NCI-H146 treated with DMSO at 0.1 percent for 48 hours (cell line): Measurements from ENCODE around the gene ADTRP.

Experiments
- DNase-seq: peaks from one replicate; lab custom pipeline; 2025; ENCODE audit not compliant: unreplicated experiment; lab: John Stamatoyannopoulos, UW

The ADTRP gene

GRCh38 chr6:11758878-11759277, 19.7 kb downstream of the ADTRP start:
- DNase-seq = no peak

- DNase-seq = no peak
Measured at GRCh38 chr6:11756726-11757125, 21.9 kb downstream of the ADTRP start.

- DNase-seq = no peak
Measured at GRCh38 chr6:11756292-11756691, 22.3 kb downstream of the ADTRP start.

- no peak for DNase-seq
Measured at GRCh38 chr6:11755725-11756124, 22.9 kb downstream of the ADTRP start.

- DNase-seq = no peak
Measured at GRCh38 chr6:11754625-11755271, 23.9 kb downstream of the ADTRP start.

GRCh38 chr6:11753798-11754197, 24.8 kb downstream of the ADTRP start:
- no peak for DNase-seq

- DNase-seq = no peak
Measured at GRCh38 chr6:11752360-11752759, 26.2 kb downstream of the ADTRP start.

GRCh38 chr6:11750682-11751081, 27.9 kb downstream of the ADTRP start:
- DNase-seq = no peak

- no peak for DNase-seq
Measured at GRCh38 chr6:11748591-11749210, 29.9 kb downstream of the ADTRP start.

- DNase-seq = no peak
Measured at GRCh38 chr6:11747021-11747420, 31.6 kb downstream of the ADTRP start.

GRCh38 chr6:11744753-11745152, 33.9 kb downstream of the ADTRP start:
- DNase-seq = no peak

GRCh38 chr6:11744101-11744500, 34.5 kb downstream of the ADTRP start:
- DNase-seq = no peak

- DNase-seq = no peak
Measured at GRCh38 chr6:11740875-11741274, 37.7 kb downstream of the ADTRP start.

- DNase-seq = no peak
Measured at GRCh38 chr6:11738661-11739375, 39.8 kb downstream of the ADTRP start.

GRCh38 chr6:11738234-11738633, 40.4 kb downstream of the ADTRP start:
- DNase-seq = no peak

GRCh38 chr6:11736601-11737000, 42.0 kb downstream of the ADTRP start:
- no peak for DNase-seq

GRCh38 chr6:11734861-11735613, 43.6 kb downstream of the ADTRP start:
- DNase-seq = no peak

- no peak for DNase-seq
Measured at GRCh38 chr6:11732036-11732631, 46.5 kb downstream of the ADTRP start.

- DNase-seq = no peak
Measured at GRCh38 chr6:11731423-11731822, 47.2 kb downstream of the ADTRP start.

- no peak for DNase-seq
Measured at GRCh38 chr6:11730641-11731040, 48.0 kb downstream of the ADTRP start.

- DNase-seq = no peak
Measured at GRCh38 chr6:11729076-11729475, 49.5 kb downstream of the ADTRP start.
